ENCODE results near the gene IL17F.

GRCh38 chr6:52217761-52218160, 26.5 kb downstream of the IL17F start:
- TF ChIP-seq CTCF (conservative IDR thresholded peaks at IDR 0.05; ENCODE audit: low read length) = no peak
- no peak for TF ChIP-seq EZH2phosphoT487 (IDR thresholded peaks at IDR 0.05; ENCODE audit: borderline replicate concordance, low read depth, low read length)
